Neural cell (in vitro differentiated cells): Measurements from ENCODE around the gene MCM9. TPM values are rescaled to one million over a fixed set of nuclear protein-coding genes. Genes with fewer than 3 reads are reported as not detected.

Experiments
- polyA plus RNA-seq: library from polyadenylated mRNA; depleted of rRNA; stranded (reverse); fragments of >200 nt; gene quantifications from 2 replicates; pipeline ENCODE4 v1.2.3, GENCODE V29; 2014

Gene MCM9
- polyA plus RNA-seq, 1 donor from 2014 or later = 7.8 TPM

Other genes starting within 250 kb of the MCM9 start
- gene ASF1A, start 41.0 kb downstream of the MCM9 start, polyA plus RNA-seq = 49.4 and 65.6 TPM in 2 replicates
- 41.9 and 47.5 TPM in 2 replicates for gene FAM184A, start 143.5 kb upstream of the MCM9 start, polyA plus RNA-seq